ENCODE data around the gene MUC13. TPM values are rescaled to one million over a fixed set of nuclear protein-coding genes. Genes with fewer than 3 reads are reported as not detected.
A peak's percentile ranks its signal among the peaks of the same experiment; 100 is the strongest.

The MUC13 gene
- total and polyA plus RNA-seq, 9 of the 15 experiments (the other 6 are each of a cell fraction or from before 2014, with no cell fraction given) = 0.09 TPM; not detected in 8

GRCh38 chr3:124878561-124879336 is 55.8 kb downstream of the MUC13 start:
- CTCF ChIA-PET (ENCODE audit: low intra/inter-chr PET ratio) = no interaction called here
- POLR2A ChIA-PET = interaction anchor here (0.5 to 1.3 kb wide), 3 partner anchors 11 to 109 kb away, joined by 3 read pairs; no protein-coding TSS in a partner anchor
- Histone ChIP-seq H3K9me1 (ENCODE audit: control insufficient read depth, insufficient read depth, low read length) (no peaks in the 10 kb centered on the region), H3K4me1 (replicated peaks in 1 of 2; ENCODE audit: control insufficient read depth in 2 of 2, insufficient read depth in 2 of 2, low read length in 2 of 2) (peaks cover 14 to 66% of the 10 kb centered on the region in 2 experiments), H3K4me2 (ENCODE audit: insufficient read depth, low read length) (peak overlapping the region; percentile 81), H3K9ac (ENCODE audit: insufficient read depth in 1 of 2, low read depth in 2 of 2, low read length in 2 of 2) (peak overlapping the region; percentile 53 to 74; a peak in 3 of 4 replicates), H3K79me2 (ENCODE audit: control insufficient read depth, insufficient read depth, low read length) (peaks cover 40% of the 10 kb centered on the region), H3K4me3 (no peak overlapping the region), H2AFZ (ENCODE audit: low read depth, low read length) (peak overlapping the region; percentile 53), H4K20me1 (replicated peaks; ENCODE audit: control insufficient read depth, insufficient read depth, low read length) (no peaks in the 10 kb centered on the region), H3K27me3 (ENCODE audit: control insufficient read depth in 2 of 2, insufficient read depth in 2 of 2, low read length in 2 of 2) (no peaks in the 10 kb centered on the region), H3K27ac (ENCODE audit: extremely low read depth, low read depth, low read length) (peak overlapping the region; percentile 96), H3K36me3 (ENCODE audit: control insufficient read depth, insufficient read depth, low read length) (no peaks in the 10 kb centered on the region), H3K9me3 (replicated peaks; ENCODE audit: control insufficient read depth, insufficient read depth, low read depth, low read length) (no peaks in the 10 kb centered on the region)
- peak; percentile 87 for FAIRE-seq
- BruUV-seq (replicated peaks) = no TSS peak
- peak; percentile 74 for ATAC-seq
- intact Hi-C loops (cut with micrococcal nuclease) (no loop called here), in situ Hi-C loops (cut with MboI) (no loop called here)
- DNase-seq (ENCODE audit: extremely low read depth in 1 of 4, low spot score in 3 of 4) = peak; percentile 31 to 84 (median 58)
- WGBS (ENCODE audit: insufficient coverage, low coverage, missing lambda C conversion rate) = 6% methylated on average over 6 of the region's 6 CpGs
- TF ChIP-seq RBM39 (optimal IDR thresholded peaks at IDR 0.05; ENCODE audit: low read depth, low read length) (no peak), PTBP1 (IDR thresholded peaks at IDR 0.05; ENCODE audit: low read depth, low read length) (no peak), HDAC8 (tag; IDR thresholded peaks at IDR 0.05) (no peak), ZKSCAN8 (CRISPR knock-in tag; IDR thresholded peaks at IDR 0.05) (peak; percentile 41; the same call in 1 of the 2 replicates), NFRKB (IDR thresholded peaks at IDR 0.05; ENCODE audit: low read depth) (0 out of 2 replicates have a peak, but pooled peaks have one; percentile 25), NFE2 (IDR thresholded peaks at IDR 0.05; ENCODE audit: low read depth) (peak; percentile 88), FOXA3 (CRISPR knock-in tag; conservative IDR thresholded peaks at IDR 0.05 in 1 of 2, IDR thresholded peaks at IDR 0.05 in 1 of 2) (peak; percentile 89 to 97), PPARD (CRISPR knock-in tag; IDR thresholded peaks at IDR 0.05) (no peak), HBP1 (CRISPR knock-in tag; IDR thresholded peaks at IDR 0.05) (no peak), RAD21 (CRISPR knock-in tag; conservative IDR thresholded peaks at IDR 0.05 in 1 of 2, IDR thresholded peaks at IDR 0.05 in 1 of 2) (no peak; a peak in 1 of 4 replicates), ZBTB2 (IDR thresholded peaks at IDR 0.05) (no peak)
- TF ChIP-seq, protein P1, sequence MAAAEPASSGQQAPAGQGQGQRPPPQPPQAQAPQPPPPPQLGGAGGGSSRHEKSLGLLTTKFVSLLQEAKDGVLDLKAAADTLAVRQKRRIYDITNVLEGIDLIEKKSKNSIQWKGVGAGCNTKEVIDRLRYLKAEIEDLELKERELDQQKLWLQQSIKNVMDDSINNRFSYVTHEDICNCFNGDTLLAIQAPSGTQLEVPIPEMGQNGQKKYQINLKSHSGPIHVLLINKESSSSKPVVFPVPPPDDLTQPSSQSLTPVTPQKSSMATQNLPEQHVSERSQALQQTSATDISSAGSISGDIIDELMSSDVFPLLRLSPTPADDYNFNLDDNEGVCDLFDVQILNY (CRISPR knock-in tag; IDR thresholded peaks at IDR 0.05) = no peak
- TF ChIP-seq, protein P2, sequence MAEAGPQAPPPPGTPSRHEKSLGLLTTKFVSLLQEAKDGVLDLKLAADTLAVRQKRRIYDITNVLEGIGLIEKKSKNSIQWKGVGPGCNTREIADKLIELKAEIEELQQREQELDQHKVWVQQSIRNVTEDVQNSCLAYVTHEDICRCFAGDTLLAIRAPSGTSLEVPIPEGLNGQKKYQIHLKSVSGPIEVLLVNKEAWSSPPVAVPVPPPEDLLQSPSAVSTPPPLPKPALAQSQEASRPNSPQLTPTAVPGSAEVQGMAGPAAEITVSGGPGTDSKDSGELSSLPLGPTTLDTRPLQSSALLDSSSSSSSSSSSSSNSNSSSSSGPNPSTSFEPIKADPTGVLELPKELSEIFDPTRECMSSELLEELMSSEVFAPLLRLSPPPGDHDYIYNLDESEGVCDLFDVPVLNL (CRISPR knock-in tag; IDR thresholded peaks at IDR 0.05; ENCODE audit: low read depth) = no peak

All from K562 (cell line).